ENCODE data around the gene ZNF831. TPM values are rescaled to one million over a fixed set of nuclear protein-coding genes. Genes with fewer than 3 reads are reported as not detected.
A peak's percentile ranks its signal among the peaks of the same experiment; 100 is the strongest.

Gene ZNF831
- total and polyA plus RNA-seq, 10 of the 15 experiments (the other 5 are each of a cell fraction or from before 2014, with no cell fraction given) = 0.01 to 0.97 (median 0.23) TPM

- TF ChIP-seq ZBTB4 (CRISPR knock-in tag; IDR thresholded peaks at IDR 0.05) = no peak
Observed at GRCh38 chr20:59118855-59119254, 44.8 kb upstream of the ZNF831 start (continued).

GRCh38 chr20:59120491-59120890 is 43.1 kb upstream of the ZNF831 start:
- DNase-seq (ENCODE audit: low read depth, low spot score) (no peak), ATAC-seq (0 out of 3 replicates have a peak, but pooled peaks have one; percentile 17), FAIRE-seq (no peak)
- RAD21 ChIA-PET (ENCODE audit: unreplicated experiment) = no interaction called here
- CTCF ChIA-PET = no interaction called here
- H3K79me2 ChIP-seq (ENCODE audit: control insufficient read depth, insufficient read depth, low read length) = no peaks in the 10 kb centered on the region
- SMC1A ChIA-PET (ENCODE audit: uncharacterized antibody, unreplicated experiment) = no interaction called here
- no peak overlapping the region for H3K9ac ChIP-seq (ENCODE audit: control insufficient read depth, insufficient read depth, low read length)
- no peak overlapping the region for H3K4me3 ChIP-seq
- in situ Hi-C loops (cut with MboI) (no loop called here), intact Hi-C loops (cut with micrococcal nuclease; ENCODE audit: unreplicated experiment) (no loop called here)
- TF ChIP-seq CHD1 (IDR thresholded peaks at IDR 0.05; ENCODE audit: low read depth, low read length) = no peak
- 0 out of 2 replicates have a peak, but pooled peaks have one; percentile 32 for TF ChIP-seq IKZF1 (conservative IDR thresholded peaks at IDR 0.05)
- TF ChIP-seq CBFB (IDR thresholded peaks at IDR 0.05; ENCODE audit: low read depth) = peak; percentile 72
- TF ChIP-seq NFIC (IDR thresholded peaks at IDR 0.05; ENCODE audit: low read depth, low read length) = peak; percentile 36; the same call in 1 of the 2 replicates
- no peak for TF ChIP-seq BCLAF1 (IDR thresholded peaks at IDR 0.05)
- TF ChIP-seq JUNB (IDR thresholded peaks at IDR 0.05) = no peak
- no peak for TF ChIP-seq BACH1 (IDR thresholded peaks at IDR 0.05; ENCODE audit: borderline replicate concordance)
- TF ChIP-seq RUNX3 (IDR thresholded peaks at IDR 0.05; ENCODE audit: low read length) = peak; percentile 95
- TF ChIP-seq POLR2A (IDR thresholded peaks at IDR 0.05; ENCODE audit: low read depth, low read length) = no peak
- peak in 1 of 2 experiments; percentile 34; a peak in 1 of 4 replicates for TF ChIP-seq ETV6 (conservative IDR thresholded peaks at IDR 0.05 in 1 of 2, IDR thresholded peaks at IDR 0.05 in 1 of 2; ENCODE audit: borderline replicate concordance in 1 of 2, low read depth in 1 of 2)
- no peak for TF ChIP-seq TARDBP (IDR thresholded peaks at IDR 0.05; ENCODE audit: borderline replicate concordance)
- TF ChIP-seq ESRRA (IDR thresholded peaks at IDR 0.05; ENCODE audit: low read length) = no peak
- no peak for TF ChIP-seq CBX3 (IDR thresholded peaks at IDR 0.05; ENCODE audit: borderline replicate concordance, low read depth)
- TF ChIP-seq EED (IDR thresholded peaks at IDR 0.05; ENCODE audit: low read depth) = peak; percentile 84
- 0 out of 2 replicates have a peak, but pooled peaks have one; percentile 14 for TF ChIP-seq NR2F1 (conservative IDR thresholded peaks at IDR 0.05)
- no peaks in the 10 kb centered on the region for H3K36me3 ChIP-seq (ENCODE audit: control insufficient read depth in 2 of 2, insufficient read depth in 2 of 2, low read length in 1 of 2)
- POLR2A ChIA-PET = no interaction called here
- H3K4me1 ChIP-seq (ENCODE audit: control insufficient read depth, insufficient read depth, low read length) = peaks cover 14% of the 10 kb centered on the region
- no TSS peak for BruUV-seq (replicated peaks)
- 2% methylated on average over 7 of the region's 7 CpGs for WGBS (ENCODE audit: insufficient coverage, insufficient replicate concordance, low lambda C conversion rate, missing lambda C conversion rate)
- no peak overlapping the region for H3K27ac ChIP-seq (ENCODE audit: control insufficient read depth, insufficient read depth)
- peaks cover 4% of the 10 kb centered on the region; the same call in 2 of the 3 replicates for H3K9me3 ChIP-seq (replicated peaks; ENCODE audit: control insufficient read depth, insufficient read depth, low read length)
- H2AFZ ChIP-seq (ENCODE audit: control insufficient read depth, low read depth, low read length) = no peak overlapping the region
- H3K4me2 ChIP-seq (ENCODE audit: control insufficient read depth, insufficient read depth) = peak overlapping the region; percentile 52; the same call in 1 of the 2 replicates
- H4K20me1 ChIP-seq (ENCODE audit: control insufficient read depth, insufficient read depth) = no peaks in the 10 kb centered on the region
- peaks cover 2 to 20% of the 10 kb centered on the region in 2 experiments for H3K27me3 ChIP-seq (replicated peaks in 1 of 2; ENCODE audit: control insufficient read depth in 2 of 2, insufficient read depth in 2 of 2, low read length in 1 of 2)

All from GM12878 (cell line).